ENCODE data around the gene TRIM47. TPM values are rescaled to one million over a fixed set of nuclear protein-coding genes. Genes with fewer than 3 reads are reported as not detected.

TRIM47 gene
- total RNA-seq, 1 experiment from 2014 or later, result 48.3 TPM

DNA sequence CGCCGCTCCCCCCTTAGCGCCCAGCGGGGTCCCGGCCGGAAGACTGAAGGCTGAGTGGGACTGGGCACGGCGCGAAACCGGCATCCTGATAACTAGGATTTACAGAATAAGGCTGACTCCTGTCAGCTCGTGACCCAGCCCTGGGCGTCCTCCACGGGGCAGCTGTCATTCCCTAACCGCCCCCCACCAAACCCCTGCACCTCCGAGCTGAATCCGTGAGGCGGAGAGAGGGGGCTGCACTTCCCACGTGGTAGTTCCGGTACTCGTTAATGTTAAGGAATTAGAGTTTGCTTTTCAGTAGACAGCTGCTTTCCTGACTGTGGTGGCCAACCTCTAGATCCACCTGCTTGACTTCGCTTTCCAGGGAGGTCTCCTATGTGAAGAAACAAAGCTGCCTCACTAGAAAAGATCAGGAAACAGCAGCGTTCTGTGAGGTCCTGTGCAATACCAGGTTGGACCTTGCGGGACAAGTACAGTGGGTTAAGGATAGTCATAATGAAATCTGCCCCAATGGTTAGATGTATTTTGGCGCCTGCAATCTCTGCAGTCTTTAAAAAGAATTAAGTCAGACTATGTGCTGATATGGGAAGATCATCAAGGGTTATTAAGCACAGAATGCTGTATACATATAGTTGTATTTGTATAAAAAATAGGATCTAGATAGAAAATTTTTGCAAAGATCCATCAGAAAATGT is 22.2 kb downstream of the TRIM47 start:
- peak overlapping the region; percentile 80 for H2AFZ ChIP-seq
- no peaks in the 10 kb centered on the region for H3K9me2 ChIP-seq (ENCODE audit: insufficient read depth)

DNA sequence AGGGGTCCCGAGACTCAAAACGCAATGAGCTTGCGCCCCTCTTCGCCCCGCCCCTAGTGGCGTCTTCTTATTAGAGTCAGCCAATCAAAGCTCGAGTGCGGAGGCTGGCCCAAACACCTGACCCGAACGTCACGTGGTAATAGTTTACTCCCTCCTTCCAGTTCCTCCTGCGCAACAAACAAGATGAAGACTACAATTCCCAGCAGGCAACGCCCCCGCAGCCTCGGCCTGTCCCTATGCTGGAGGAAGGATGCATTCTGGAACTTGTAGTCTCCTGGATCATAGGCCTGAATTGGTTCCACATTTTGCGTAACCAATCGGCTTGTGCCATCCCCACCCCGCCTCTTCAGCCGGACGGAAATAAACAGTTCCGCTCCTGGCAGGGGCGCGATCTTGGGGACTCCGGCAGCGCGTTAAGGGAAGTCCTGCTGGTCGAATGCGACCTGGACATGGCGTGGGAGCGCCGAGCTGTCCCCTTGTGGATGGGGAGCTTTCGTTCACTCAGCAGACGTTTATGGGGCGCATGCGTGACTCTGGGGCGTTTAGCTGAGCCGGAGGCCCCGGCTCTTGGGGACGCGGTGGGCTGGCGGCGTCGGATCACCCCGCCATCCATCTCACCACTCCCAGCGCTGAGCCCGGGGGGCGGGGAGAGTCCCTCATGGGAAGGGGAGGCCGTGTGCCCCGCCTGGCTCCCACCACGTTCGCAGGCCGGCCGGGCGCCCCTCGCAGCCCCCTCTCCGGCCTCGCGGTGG is 22.9 kb downstream of the TRIM47 start, which contains the start of gene WBP2:
Gene WBP2, minus strand, starts transcription at position 26 of the 752 bp plus-strand sequence. CDS start 38 bp downstream, outside the sequence.
- H3F3A ChIP-seq (ENCODE audit: insufficient read depth, low read depth), result peaks cover 33% of the 10 kb centered on the region
- H3K9me3 ChIP-seq (ENCODE audit: insufficient read depth, low read depth), result no peaks in the 10 kb centered on the region
- TSS peak; percentile 84 for BruUV-seq (replicated peaks)
- H3K27ac ChIP-seq, result peak within 1 kb of the TSS; percentile 79
- H3K36me3 ChIP-seq (ENCODE audit: low read depth), result peaks cover 10% of the 10 kb centered on the region
- H3K9me2 ChIP-seq (ENCODE audit: insufficient read depth), result no peaks in the 10 kb centered on the region
- no peaks in the 10 kb centered on the region for H3K27me3 ChIP-seq (ENCODE audit: insufficient read depth, low read depth)
- ChIA-PET POLR2A (ENCODE audit: unreplicated experiment) (interaction anchor here (0.5 to 2.1 kb wide), 17 partner anchors 10 to 1414 kb away, joined by 3 to 45 read pairs (median 8); partner anchors contain the start of genes FOXJ1 and SLC25A19), CTCF (interaction anchor here (0.5 to 1.6 kb wide), 12 partner anchors 10 to 206 kb away, joined by 3 to 17 read pairs (median 5); a partner anchor contains a TSS)
- peaks cover 3% of the 10 kb centered on the region; the same call in 1 of the 2 replicates for H4K20me1 ChIP-seq (ENCODE audit: insufficient read depth)
- peaks cover 39% of the 10 kb centered on the region for H3K79me2 ChIP-seq (ENCODE audit: low read depth)
- no peak for TF ChIP-seq EZH2 (IDR thresholded peaks at IDR 0.05; ENCODE audit: low read depth)
- DNase-seq, result peak; percentile 96 to 100
- H3K4me1 ChIP-seq (replicated peaks; ENCODE audit: insufficient read depth), result peaks cover 23% of the 10 kb centered on the region
- H3K4me3 ChIP-seq, result peak within 1 kb of the TSS; percentile 74
- H2AFZ ChIP-seq, result peak within 1 kb of the TSS; percentile 80
- intact Hi-C loops (cut with micrococcal nuclease; ENCODE audit: unreplicated experiment), result loop anchor here (1.0 to 2.0 kb wide), 5 partner anchors 10 to 77 kb away; partner anchors contain the start of gene TRIM65
- peak within 1 kb of the TSS; percentile 88 for H3K4me2 ChIP-seq

More for the DNA sequence above, 22.2 kb downstream of the TRIM47 start:
- peaks cover 3% of the 10 kb centered on the region; the same call in 1 of the 2 replicates for H4K20me1 ChIP-seq (ENCODE audit: insufficient read depth)
- H3K4me1 ChIP-seq (replicated peaks; ENCODE audit: insufficient read depth), result peaks cover 23% of the 10 kb centered on the region
- H3K27ac ChIP-seq, result peak overlapping the region; percentile 45
- peak overlapping the region; percentile 82 for H3K4me2 ChIP-seq
- no peaks in the 10 kb centered on the region for H3K9me3 ChIP-seq (ENCODE audit: insufficient read depth, low read depth)
- intact Hi-C loops (cut with micrococcal nuclease; ENCODE audit: unreplicated experiment), result no loop called here
- no TSS peak for BruUV-seq (replicated peaks)
- no peaks in the 10 kb centered on the region for H3K27me3 ChIP-seq (ENCODE audit: insufficient read depth, low read depth)
- H3F3A ChIP-seq (ENCODE audit: insufficient read depth, low read depth), result peaks cover 40% of the 10 kb centered on the region
- peak overlapping the region; percentile 74 for H3K4me3 ChIP-seq
- no peak for TF ChIP-seq EZH2 (IDR thresholded peaks at IDR 0.05; ENCODE audit: low read depth)
- TF ChIP-seq, protein P1, sequence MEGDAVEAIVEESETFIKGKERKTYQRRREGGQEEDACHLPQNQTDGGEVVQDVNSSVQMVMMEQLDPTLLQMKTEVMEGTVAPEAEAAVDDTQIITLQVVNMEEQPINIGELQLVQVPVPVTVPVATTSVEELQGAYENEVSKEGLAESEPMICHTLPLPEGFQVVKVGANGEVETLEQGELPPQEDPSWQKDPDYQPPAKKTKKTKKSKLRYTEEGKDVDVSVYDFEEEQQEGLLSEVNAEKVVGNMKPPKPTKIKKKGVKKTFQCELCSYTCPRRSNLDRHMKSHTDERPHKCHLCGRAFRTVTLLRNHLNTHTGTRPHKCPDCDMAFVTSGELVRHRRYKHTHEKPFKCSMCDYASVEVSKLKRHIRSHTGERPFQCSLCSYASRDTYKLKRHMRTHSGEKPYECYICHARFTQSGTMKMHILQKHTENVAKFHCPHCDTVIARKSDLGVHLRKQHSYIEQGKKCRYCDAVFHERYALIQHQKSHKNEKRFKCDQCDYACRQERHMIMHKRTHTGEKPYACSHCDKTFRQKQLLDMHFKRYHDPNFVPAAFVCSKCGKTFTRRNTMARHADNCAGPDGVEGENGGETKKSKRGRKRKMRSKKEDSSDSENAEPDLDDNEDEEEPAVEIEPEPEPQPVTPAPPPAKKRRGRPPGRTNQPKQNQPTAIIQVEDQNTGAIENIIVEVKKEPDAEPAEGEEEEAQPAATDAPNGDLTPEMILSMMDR (conservative IDR thresholded peaks at IDR 0.05), result 0 out of 2 replicates have a peak, but pooled peaks have one; percentile 52
- ChIA-PET CTCF (interaction anchor here (0.5 to 1.6 kb wide), 3 partner anchors 16 to 73 kb away, joined by 4 to 7 read pairs (median 7); no protein-coding TSS in a partner anchor), POLR2A (ENCODE audit: unreplicated experiment) (interaction anchor here (0.8 to 2.1 kb wide), 3 partner anchors 11 to 67 kb away, joined by 5 to 24 read pairs (median 10); no protein-coding TSS in a partner anchor)
- H3K79me2 ChIP-seq (ENCODE audit: low read depth), result peaks cover 36% of the 10 kb centered on the region
- peak in 1 of 2 experiments; percentile 56 for DNase-seq
- H3K36me3 ChIP-seq (ENCODE audit: low read depth), result peaks cover 3% of the 10 kb centered on the region

DNA sequence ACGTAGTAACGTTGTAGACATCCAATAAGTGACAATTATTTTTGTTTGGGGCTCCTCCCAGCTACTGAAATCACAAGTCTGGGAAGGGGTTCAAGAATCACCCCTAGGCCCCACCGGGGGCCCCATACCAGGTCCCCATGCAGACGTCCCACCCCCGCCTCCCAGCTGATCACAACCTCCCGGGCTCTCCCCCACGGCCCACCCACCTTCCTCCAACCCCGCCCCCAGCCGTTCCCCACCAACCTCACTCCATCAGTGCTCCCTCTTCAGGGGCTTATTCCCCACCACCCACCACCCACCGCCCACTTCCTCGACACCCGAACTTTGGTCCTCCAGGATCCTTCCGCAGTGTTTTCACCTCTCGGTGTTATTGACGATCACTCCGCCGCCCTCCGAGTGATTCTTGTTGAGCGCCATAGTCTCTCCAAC is 23.5 kb downstream of the TRIM47 start:
- no TSS peak for BruUV-seq (replicated peaks)
- CTCF ChIA-PET, result interaction anchor here (0.5 to 1.6 kb wide), 11 partner anchors 9 to 207 kb away, joined by 3 to 17 read pairs (median 6); a partner anchor contains a TSS
- no peak overlapping the region for H2AFZ ChIP-seq
- peaks cover 33% of the 10 kb centered on the region for H3F3A ChIP-seq (ENCODE audit: insufficient read depth, low read depth)
- H3K9me3 ChIP-seq (ENCODE audit: insufficient read depth, low read depth), result no peaks in the 10 kb centered on the region
- H3K9me2 ChIP-seq (ENCODE audit: insufficient read depth), result no peaks in the 10 kb centered on the region
- H3K4me1 ChIP-seq (replicated peaks; ENCODE audit: insufficient read depth), result peaks cover 23% of the 10 kb centered on the region
- TF ChIP-seq EZH2 (IDR thresholded peaks at IDR 0.05; ENCODE audit: low read depth), result no peak
- TF ChIP-seq, protein P1 (conservative IDR thresholded peaks at IDR 0.05), result no peak
- peak overlapping the region; percentile 79 for H3K27ac ChIP-seq
- intact Hi-C loops (cut with micrococcal nuclease; ENCODE audit: unreplicated experiment), result loop anchor here (1.0 to 2.0 kb wide), 5 partner anchors 10 to 76 kb away; partner anchors contain the start of gene TRIM65
- H3K36me3 ChIP-seq (ENCODE audit: low read depth), result peaks cover 11% of the 10 kb centered on the region
- no peak for DNase-seq
- peaks cover 39% of the 10 kb centered on the region for H3K79me2 ChIP-seq (ENCODE audit: low read depth)
- peak overlapping the region; percentile 74 for H3K4me3 ChIP-seq
- H3K4me2 ChIP-seq, result peak overlapping the region; percentile 88
- peaks cover 3% of the 10 kb centered on the region; the same call in 1 of the 2 replicates for H4K20me1 ChIP-seq (ENCODE audit: insufficient read depth)
- POLR2A ChIA-PET (ENCODE audit: unreplicated experiment), result interaction anchor here (0.5 to 2.1 kb wide), 18 partner anchors 9 to 1415 kb away, joined by 3 to 45 read pairs (median 8); partner anchors contain the start of genes FOXJ1 and SLC25A19
- no peaks in the 10 kb centered on the region for H3K27me3 ChIP-seq (ENCODE audit: insufficient read depth, low read depth)
